ENCODE data around the gene USB1.

- TF ChIP-seq, protein P1, sequence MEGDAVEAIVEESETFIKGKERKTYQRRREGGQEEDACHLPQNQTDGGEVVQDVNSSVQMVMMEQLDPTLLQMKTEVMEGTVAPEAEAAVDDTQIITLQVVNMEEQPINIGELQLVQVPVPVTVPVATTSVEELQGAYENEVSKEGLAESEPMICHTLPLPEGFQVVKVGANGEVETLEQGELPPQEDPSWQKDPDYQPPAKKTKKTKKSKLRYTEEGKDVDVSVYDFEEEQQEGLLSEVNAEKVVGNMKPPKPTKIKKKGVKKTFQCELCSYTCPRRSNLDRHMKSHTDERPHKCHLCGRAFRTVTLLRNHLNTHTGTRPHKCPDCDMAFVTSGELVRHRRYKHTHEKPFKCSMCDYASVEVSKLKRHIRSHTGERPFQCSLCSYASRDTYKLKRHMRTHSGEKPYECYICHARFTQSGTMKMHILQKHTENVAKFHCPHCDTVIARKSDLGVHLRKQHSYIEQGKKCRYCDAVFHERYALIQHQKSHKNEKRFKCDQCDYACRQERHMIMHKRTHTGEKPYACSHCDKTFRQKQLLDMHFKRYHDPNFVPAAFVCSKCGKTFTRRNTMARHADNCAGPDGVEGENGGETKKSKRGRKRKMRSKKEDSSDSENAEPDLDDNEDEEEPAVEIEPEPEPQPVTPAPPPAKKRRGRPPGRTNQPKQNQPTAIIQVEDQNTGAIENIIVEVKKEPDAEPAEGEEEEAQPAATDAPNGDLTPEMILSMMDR (conservative IDR thresholded peaks at IDR 0.05; ENCODE audit: low read depth in 2 of 2), result no peak
- TF ChIP-seq EZH2phosphoT487 (IDR thresholded peaks at IDR 0.05; ENCODE audit: unreplicated experiment) (no peak), REST (IDR thresholded peaks at IDR 0.05; ENCODE audit: unreplicated experiment) (no peak), POLR2AphosphoS5 (IDR thresholded peaks at IDR 0.05; ENCODE audit: low read depth) (no peak), EZH2 (IDR thresholded peaks at IDR 0.05; ENCODE audit: low read depth, unreplicated experiment) (no peak), CREB1 (CRISPR knock-in tag; IDR thresholded peaks at IDR 0.05; ENCODE audit: low read depth) (no peak), NANOG (IDR thresholded peaks at IDR 0.05; ENCODE audit: borderline replicate concordance) (no peak), STAT1 (IDR thresholded peaks at IDR 0.05; ENCODE audit: unreplicated experiment) (no peak), JUNB (IDR thresholded peaks at IDR 0.05; ENCODE audit: unreplicated experiment) (no peak), ZNF114 (CRISPR knock-in tag; IDR thresholded peaks at IDR 0.05) (no peak), ZNF331 (CRISPR knock-in tag; IDR thresholded peaks at IDR 0.05; ENCODE audit: low read depth) (no peak)
- TF ChIP-seq, protein P2, sequence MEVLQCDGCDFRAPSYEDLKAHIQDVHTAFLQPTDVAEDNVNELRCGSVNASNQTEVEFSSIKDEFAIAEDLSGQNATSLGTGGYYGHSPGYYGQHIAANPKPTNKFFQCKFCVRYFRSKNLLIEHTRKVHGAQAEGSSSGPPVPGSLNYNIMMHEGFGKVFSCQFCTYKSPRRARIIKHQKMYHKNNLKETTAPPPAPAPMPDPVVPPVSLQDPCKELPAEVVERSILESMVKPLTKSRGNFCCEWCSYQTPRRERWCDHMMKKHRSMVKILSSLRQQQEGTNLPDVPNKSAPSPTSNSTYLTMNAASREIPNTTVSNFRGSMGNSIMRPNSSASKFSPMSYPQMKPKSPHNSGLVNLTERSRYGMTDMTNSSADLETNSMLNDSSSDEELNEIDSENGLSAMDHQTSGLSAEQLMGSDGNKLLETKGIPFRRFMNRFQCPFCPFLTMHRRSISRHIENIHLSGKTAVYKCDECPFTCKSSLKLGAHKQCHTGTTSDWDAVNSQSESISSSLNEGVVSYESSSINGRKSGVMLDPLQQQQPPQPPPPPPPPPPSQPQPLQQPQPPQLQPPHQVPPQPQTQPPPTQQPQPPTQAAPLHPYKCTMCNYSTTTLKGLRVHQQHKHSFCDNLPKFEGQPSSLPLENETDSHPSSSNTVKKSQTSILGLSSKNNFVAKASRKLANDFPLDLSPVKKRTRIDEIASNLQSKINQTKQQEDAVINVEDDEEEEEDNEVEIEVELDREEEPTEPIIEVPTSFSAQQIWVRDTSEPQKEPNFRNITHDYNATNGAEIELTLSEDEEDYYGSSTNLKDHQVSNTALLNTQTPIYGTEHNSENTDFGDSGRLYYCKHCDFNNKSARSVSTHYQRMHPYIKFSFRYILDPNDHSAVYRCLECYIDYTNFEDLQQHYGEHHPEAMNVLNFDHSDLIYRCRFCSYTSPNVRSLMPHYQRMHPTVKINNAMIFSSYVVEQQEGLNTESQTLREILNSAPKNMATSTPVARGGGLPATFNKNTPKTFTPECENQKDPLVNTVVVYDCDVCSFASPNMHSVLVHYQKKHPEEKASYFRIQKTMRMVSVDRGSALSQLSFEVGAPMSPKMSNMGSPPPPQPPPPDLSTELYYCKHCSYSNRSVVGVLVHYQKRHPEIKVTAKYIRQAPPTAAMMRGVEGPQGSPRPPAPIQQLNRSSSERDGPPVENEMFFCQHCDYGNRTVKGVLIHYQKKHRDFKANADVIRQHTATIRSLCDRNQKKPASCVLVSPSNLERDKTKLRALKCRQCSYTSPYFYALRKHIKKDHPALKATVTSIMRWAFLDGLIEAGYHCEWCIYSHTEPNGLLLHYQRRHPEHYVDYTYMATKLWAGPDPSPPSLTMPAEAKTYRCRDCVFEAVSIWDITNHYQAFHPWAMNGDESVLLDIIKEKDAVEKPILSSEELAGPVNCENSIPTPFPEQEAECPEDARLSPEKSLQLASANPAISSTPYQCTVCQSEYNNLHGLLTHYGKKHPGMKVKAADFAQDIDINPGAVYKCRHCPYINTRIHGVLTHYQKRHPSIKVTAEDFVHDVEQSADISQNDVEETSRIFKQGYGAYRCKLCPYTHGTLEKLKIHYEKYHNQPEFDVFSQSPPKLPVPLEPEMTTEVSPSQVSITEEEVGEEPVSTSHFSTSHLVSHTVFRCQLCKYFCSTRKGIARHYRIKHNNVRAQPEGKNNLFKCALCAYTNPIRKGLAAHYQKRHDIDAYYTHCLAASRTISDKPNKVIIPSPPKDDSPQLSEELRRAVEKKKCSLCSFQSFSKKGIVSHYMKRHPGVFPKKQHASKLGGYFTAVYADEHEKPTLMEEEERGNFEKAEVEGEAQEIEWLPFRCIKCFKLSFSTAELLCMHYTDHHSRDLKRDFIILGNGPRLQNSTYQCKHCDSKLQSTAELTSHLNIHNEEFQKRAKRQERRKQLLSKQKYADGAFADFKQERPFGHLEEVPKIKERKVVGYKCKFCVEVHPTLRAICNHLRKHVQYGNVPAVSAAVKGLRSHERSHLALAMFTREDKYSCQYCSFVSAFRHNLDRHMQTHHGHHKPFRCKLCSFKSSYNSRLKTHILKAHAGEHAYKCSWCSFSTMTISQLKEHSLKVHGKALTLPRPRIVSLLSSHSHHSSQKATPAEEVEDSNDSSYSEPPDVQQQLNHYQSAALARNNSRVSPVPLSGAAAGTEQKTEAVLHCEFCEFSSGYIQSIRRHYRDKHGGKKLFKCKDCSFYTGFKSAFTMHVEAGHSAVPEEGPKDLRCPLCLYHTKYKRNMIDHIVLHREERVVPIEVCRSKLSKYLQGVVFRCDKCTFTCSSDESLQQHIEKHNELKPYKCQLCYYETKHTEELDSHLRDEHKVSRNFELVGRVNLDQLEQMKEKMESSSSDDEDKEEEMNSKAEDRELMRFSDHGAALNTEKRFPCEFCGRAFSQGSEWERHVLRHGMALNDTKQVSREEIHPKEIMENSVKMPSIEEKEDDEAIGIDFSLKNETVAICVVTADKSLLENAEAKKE (CRISPR knock-in tag; IDR thresholded peaks at IDR 0.05), result no peak
Observed at GRCh38 chr16:57981636-57982035, 19.6 kb upstream of the USB1 start.

Data from GM23338 (cell line).